ENCODE data around the gene PLEKHO2.
A peak's percentile ranks its signal among the peaks of the same experiment; 100 is the strongest.

Gene PLEKHO2

DNA sequence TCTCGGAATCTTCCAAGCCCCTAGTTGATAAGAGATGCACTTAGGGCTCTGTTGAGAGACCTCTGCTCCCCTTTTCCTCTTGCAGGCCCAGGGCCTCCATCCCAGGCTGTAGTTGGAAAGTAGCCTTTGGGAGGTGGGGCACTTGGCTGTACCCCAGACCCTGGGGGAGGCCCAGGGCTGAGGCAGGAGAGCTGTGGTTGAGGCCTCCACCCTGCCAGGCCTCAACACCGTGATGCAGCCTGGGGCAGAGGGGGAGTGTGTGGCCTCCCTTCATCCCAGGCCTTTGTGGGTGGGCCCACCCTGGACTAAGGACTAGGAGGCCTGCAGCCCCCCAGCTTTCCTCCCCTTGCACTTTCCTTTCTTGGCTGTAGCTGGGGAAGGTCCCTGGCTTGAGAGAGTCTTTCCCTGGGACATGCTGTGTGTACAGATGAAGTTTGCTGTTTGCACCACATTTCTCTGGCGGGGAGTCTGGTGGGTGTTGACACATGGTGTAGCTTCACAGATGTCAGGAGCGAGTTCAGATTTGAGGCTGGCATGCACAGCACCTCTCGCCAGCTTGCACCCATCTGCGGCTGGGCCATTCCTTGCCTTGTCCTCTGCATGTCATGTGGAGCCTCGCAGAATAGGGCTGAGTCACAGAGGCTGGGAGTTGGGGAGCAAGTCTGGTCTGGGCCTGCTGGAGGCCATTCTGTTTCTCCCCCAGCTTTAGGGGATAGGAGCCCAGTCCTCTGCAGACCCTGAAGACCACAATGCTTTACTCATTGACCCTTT lies 13.7 kb downstream of the PLEKHO2 start:
- DNase-seq: no peak
- ATAC-seq: no peak

DNA sequence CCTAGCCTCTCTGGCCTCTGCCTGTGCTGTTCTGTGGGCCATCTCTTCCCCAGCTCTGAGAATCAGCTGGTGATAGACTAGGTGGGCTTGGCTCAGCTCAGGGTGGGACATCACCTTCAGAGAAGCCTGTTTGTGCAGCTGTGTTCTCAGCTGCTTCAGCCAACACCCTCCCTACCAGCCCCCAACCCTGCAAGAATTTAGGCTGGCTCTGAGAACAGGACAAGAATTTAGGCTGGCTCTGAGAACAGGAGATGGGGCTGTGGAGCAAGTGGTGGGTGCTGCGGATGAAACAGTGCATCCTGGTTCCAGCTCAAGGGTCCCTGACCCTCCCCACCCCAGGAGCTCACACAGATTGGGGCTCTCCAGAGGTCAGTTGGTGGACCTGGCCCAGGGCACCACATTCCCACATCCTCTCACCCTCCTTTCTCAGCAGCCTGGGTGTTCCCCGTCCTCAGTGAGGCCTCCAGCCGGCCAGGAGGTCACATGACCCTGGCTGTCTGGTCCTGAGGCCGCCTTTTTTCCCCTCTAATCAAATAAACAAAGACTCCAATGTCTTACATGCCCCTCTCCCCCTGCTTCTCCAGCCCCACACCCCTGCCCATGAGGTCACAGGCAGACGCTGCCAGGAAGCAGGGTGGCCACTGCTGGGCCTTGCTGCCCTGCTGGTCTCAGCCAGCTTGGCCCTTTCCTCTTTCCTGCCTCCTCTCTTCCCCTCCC lies 14.9 kb downstream of the PLEKHO2 start:
- no peak for DNase-seq
- ATAC-seq: no peak

DNA sequence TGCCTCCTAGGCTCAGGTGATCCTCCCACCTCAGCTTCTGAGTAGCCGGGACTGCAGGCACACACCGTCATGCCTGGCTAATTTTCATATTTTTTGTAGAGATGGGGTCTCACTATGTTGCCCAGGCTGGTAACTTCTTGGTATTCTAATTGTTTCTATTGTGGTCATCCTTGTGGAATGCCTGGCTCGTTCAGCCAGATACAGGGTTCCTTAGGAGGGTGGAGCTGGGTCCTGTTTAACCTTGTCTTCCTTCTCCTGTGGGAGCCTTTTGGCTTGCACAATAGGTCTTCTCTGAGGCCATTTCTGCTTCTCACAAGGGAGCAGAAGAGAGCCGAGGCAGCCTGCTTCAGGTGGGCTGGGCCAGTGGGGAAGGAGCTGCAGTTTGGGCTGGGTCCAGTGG lies 15.7 kb downstream of the PLEKHO2 start:
- no peak for ATAC-seq

GRCh38 chr15:64858021-64858575 lies 16.4 kb downstream of the PLEKHO2 start:
- ATAC-seq (no peak), DNase-seq (no peak)

More for the DNA sequence above, 15.7 kb downstream of the PLEKHO2 start:
- DNase-seq: no peak

- no peak for DNase-seq
- ATAC-seq: no peak
Observed at GRCh38 chr15:64859226-64859625, 17.5 kb downstream of the PLEKHO2 start.

GRCh38 chr15:64861331-64861730 lies 19.6 kb downstream of the PLEKHO2 start:
- no peak for DNase-seq
- no peak for ATAC-seq

GRCh38 chr15:64861960-64862359 lies 20.2 kb downstream of the PLEKHO2 start:
- ATAC-seq (no peak), DNase-seq (no peak)

DNA sequence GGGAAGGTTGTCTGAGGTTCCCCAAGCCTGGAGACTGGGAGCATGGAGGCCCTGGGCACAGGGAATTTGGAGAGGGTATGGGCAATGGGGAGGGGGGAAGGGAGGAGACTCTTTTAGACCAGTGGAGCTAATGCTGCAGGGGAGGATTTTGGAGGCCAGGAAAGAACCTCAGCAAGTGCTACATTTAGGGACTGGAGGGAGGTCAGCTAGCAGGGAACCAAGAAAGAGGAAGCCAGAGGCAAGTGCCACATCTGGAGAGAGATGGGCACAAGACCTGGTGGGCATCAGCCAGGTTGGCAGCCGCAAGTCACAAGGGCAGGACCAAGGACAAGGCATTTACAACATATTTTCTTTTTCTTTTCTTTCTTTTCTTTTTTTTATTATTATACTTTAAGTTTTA lies 20.7 kb downstream of the PLEKHO2 start:
- ATAC-seq (no peak), DNase-seq (no peak)

DNA sequence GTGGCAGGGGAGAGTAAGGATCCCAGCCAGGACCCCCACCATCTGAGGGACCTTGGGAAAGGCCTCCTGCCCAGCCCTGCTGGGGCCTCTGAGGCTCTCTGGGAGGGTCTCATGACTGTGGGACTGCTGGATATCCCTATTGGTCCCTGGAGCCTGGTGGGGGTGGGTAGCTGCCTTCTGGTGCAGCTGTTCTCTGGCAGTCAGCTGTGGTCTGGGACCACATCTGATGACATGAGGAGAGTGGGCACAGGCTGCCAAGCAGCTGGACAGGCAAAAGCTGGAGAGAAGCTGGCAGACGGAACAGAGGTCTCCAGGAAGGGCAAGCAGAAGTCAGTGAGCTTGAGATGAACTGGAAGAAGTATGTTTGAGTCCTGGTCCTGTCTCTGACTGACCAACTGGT lies 22.4 kb downstream of the PLEKHO2 start:
- ATAC-seq: no peak
- DNase-seq: no peak

DNA sequence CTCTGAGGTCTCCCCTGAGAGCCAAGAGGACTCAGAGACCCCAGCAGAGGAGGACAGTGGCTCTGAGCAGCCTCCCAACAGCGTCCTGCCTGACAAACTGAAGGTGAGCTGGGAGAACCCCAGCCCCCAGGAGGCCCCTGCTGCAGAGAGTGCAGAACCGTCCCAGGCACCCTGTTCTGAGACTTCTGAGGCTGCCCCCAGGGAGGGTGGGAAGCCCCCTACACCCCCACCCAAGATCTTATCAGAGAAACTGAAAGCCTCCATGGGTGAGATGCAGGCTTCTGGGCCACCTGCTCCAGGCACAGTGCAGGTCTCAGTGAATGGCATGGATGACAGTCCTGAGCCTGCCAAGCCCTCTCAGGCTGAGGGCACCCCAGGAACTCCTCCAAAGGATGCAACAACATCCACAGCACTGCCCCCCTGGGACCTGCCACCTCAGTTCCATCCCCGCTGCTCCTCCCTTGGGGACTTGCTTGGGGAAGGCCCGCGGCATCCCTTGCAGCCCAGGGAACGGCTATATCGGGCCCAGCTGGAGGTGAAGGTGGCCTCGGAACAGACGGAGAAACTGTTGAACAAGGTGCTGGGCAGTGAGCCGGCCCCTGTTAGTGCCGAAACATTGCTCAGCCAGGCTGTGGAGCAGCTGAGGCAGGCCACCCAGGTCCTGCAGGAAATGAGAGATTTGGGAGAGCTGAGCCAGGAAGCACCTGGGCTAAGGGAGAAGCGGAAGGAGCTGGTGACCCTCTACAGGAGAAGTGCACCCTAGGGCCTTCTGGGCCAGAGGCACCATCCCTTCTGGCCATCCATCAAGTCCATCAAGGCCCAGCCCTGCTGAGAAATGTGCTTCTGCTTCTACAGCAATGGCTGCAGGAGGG lies 23.6 kb downstream of the PLEKHO2 start:
- DNase-seq (no peak), ATAC-seq (peak; percentile 47)

GRCh38 chr15:64865998-64866520 lies 24.3 kb downstream of the PLEKHO2 start:
- DNase-seq (no peak), ATAC-seq (no peak)

DNA sequence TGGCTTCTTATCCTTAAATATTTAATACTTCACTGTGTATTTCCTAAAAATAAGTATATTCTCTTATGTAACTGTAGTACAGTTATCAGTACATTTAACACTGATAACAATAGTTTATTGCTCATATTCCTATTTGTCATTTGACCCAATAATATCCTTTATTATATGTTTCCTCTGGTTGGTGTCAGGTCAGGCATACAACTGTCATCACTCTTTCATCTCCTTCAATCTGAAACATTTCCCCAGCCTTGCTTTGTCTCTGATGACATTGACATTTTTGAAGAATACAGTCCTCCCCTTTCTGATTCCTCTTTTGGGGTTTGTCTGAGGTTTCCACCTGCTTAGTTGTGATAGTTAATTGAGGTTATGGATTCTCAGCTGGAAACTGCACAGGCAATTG lies 27.8 kb downstream of the PLEKHO2 start:
- ATAC-seq (no peak), DNase-seq (no peak)

DNA sequence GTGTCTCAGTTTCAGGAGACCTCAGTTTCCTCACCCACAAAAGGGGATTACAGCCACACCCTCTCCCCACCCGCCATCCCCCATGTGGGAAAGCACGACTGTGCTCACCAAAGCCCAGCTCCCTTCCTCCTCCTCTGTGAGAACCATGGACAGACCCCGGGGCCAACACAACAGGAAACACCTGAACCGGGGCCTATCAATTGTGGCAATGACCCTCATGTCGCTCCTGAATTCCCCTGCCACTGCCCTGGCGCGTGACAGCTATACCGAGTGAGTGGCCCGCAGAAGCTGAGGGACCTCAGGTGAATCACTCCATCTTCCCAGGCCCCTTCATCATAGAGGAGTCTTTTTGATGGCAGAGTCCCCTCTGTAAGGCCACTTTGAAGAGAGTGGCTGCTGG lies 28.6 kb downstream of the PLEKHO2 start:
- ATAC-seq: no peak

GRCh38 chr15:64875641-64876223 lies 34.0 kb downstream of the PLEKHO2 start:
- ATAC-seq: no peak
- DNase-seq: no peak

More for the DNA sequence above, 28.6 kb downstream of the PLEKHO2 start:
- no peak for DNase-seq

DNA sequence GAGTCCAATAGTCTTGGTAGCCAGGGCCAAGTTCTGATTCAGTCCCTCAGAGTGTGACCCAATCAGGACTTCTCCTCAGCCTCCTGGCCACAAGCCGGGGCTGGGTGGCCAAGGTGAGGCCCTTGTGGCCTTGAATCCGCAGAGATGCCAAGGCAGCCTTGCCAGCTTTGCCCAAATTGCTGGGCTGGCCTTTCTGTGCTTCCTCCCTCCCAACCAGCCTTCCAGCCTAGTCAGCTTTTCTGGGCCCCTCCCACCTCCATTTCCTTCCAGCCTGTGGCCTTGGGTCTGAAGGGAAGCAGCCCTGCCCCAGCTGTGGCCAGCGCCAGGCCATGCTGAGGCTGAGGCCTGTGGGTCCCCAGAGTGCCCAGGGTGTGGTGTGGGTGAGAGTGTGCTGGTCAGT lies 35.7 kb downstream of the PLEKHO2 start:
- DNase-seq: no peak
- ATAC-seq: no peak

DNA sequence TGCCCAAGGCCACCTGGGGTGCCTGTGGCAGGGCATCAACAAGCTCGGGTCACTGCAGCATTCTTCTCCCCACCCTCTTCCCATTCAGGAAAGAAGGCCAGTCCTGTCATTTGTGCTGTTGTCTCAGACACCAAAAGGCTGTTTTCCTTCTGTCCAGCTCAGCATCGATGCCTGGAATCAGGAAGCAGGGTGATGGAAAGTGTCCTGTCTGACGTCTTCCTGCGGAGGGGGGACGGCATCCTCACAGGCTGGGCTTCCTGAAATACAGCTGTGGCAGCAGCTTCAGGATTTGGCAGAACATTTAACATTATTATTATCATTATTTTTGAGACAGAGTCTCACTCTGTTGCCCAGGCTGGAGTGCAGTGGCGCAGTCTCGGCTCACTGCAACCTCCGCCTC lies 37.0 kb downstream of the PLEKHO2 start:
- ATAC-seq (no peak), DNase-seq (no peak)

DNA sequence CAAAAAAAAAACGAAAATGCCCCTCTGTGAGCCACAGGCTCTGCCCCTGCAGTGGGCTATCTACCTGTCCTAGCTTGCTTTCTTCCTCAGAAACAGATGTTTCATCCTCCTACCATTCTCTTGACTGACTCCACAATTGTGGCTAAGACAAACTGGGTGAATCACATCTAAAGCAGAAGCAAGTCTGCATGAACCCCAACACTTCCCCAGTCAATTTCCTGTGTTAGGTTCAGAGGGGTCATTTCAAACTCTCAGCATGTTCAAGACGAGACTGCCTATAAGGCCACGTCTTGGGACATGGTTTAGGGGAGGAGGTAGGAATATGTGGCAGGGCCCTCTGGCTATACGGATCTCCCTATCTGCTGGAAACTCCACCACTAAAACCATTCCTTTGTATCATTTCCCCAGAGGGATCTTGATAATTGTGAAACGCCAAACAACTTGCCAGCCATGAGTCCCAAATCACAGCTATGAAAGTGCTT lies 41.4 kb downstream of the PLEKHO2 start:
- ATAC-seq (peak; percentile 81), DNase-seq (no peak)

GRCh38 chr15:64883997-64884511 lies 42.3 kb downstream of the PLEKHO2 start:
- DNase-seq (peak; percentile 83), ATAC-seq (peak; percentile 89)

DNA sequence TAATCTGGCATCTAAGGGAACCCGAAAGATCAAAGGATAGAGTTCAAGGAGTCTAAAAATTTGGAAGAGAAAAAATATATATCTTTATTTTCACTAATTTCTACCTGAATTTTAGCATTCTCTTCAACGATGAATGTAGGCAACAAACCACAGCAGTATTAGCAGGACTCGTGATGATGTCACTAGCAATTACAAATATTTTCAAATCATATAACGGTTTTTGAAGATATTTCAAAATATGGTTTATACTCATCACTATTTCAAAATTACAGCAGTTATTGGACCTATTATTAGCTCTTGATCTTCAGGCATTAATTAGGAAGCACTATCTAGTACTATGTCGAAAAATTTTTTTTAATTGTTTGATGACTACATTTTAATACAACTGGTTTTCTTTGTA lies 43.0 kb downstream of the PLEKHO2 start:
- no peak for ATAC-seq

DNA sequence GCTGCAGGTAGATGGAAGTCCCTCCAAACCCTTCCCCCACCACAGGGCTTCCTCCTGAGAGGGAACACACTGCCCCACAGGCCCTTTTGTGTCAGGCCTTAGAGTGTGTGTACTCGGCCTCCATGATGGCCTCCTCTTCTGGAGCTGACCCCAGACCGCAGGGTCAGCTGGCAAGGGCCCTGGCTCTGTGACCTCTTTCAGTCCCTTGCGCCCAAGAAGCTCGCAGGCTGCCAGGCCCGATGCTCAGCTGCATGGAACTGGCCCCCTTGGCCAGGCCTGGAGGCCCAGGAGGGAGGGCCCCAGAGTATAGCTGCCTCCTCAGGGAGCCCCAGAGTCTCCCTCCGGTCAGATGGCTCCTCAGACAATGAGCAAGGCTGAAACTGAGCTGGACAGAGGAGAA lies 46.6 kb downstream of the PLEKHO2 start:
- DNase-seq (no peak), ATAC-seq (no peak)

More for the DNA sequence above, 43.0 kb downstream of the PLEKHO2 start:
- no peak for DNase-seq

- no peak for ATAC-seq
- no peak for DNase-seq
Observed at GRCh38 chr15:64891561-64891960, 49.8 kb downstream of the PLEKHO2 start.
